Stomach (tissue), 9 donors: ENCODE measurements around the gene DLL3. TPM values are rescaled to one million over a fixed set of nuclear protein-coding genes. Genes with fewer than 3 reads are reported as not detected.
A peak's percentile ranks its signal among the peaks of the same experiment; 100 is the strongest.

Experiments
- DNase-seq, 2 donors: peaks; one replicate each; pipeline versions ENCODE4 v3.0.0 to v3.0.0-alpha.2; 2013 to 2019
- H3K27ac ChIP-seq, 5 donors: fragments of 200-600 bp in 4 of 5; sonication (generic) in 4 of 5; one replicate each; pipeline ENCODE4 v1.5.1; 2013 to 2019; ENCODE audit warnings: mild to moderate bottlenecking in 1 of 5, moderate library complexity in 1 of 5
- H3K27me3 ChIP-seq, 3 donors: fragments of 200-600 bp; sonication (generic); one replicate each; pipeline ENCODE4 v1.5.1; 2017 to 2019; ENCODE audit warnings: mixed run types in 1 of 3
- H3K36me3 ChIP-seq, 4 donors: fragments of 200-600 bp; sonication (generic); 1 replicate in 3 of 4; 2 replicates in 1 of 4; pipeline ENCODE4 v1.5.1; 2016 to 2019
- H3K4me1 ChIP-seq, 4 donors: fragments of 200-600 bp; sonication (generic); one replicate each; pipeline ENCODE4 v1.5.1; 2016 to 2019
- H3K4me3 ChIP-seq, 4 donors: fragments of 200-600 bp; sonication (generic) in 3 of 4; one replicate each; pipeline ENCODE4 v1.5.1; 2016 to 2019; ENCODE audit warnings: mild to moderate bottlenecking in 1 of 4
- H3K9me3 ChIP-seq, 4 donors: fragments of 200-600 bp; sonication (generic); one replicate each; pipeline ENCODE4 v1.5.1; 2016 to 2019
- CTCF ChIP-seq, 7 experiments: fragments of 450-650 bp in 4 of 7; fragments of 200-600 bp in 3 of 7; sonication (generic) in 3 of 7; IDR thresholded peaks; one replicate each; pipeline ENCODE4 v1.5.1; 2016 to 2019; ENCODE audit warnings: antibody characterized with exemption in 7 of 7, control low read depth in 2 of 7, mild to moderate bottlenecking in 1 of 7
- EP300 ChIP-seq: sonication (generic); formaldehyde crosslinking; IDR thresholded peaks from one replicate; pipeline ENCODE4 v1.6.1; 2017; ENCODE audit warnings: antibody characterized with exemption
- POLR2A ChIP-seq, 4 donors: fragments of 450-650 bp; IDR thresholded peaks; one replicate each; pipeline ENCODE4 v1.6.1; 2016; ENCODE audit warnings: antibody characterized with exemption in 4 of 4, control low read depth in 2 of 4, mild to moderate bottlenecking in 1 of 4, moderate library complexity in 1 of 4
- POLR2AphosphoS5 ChIP-seq, 3 donors: sonication (generic); formaldehyde crosslinking; IDR thresholded peaks; one replicate each; pipeline ENCODE4 v1.6.1; 2016; ENCODE audit warnings: antibody characterized with exemption in 3 of 3
- WGBS, 5 donors: extraction: QIAGEN DNeasy Blood & Tissue Kit in 3 of 5; methylation state at CpG; one replicate each; pipeline versions ENCODE4 v1.1.5 to v1.1.7; 2013 to 2018; 5-methylcytosine and 5-hydroxymethylcytosine counted together
- intact Hi-C: fragments of 100-400 bp; cut with DNase I; formaldehyde crosslinking; loops from one replicate; pipeline ENCODE4 v1.15.1; 2023; ENCODE audit warnings: low total_unique reads
- polyA plus RNA-seq, 3 donors: library from polyadenylated mRNA; stranded (reverse); fragments of 200-250 nt; gene quantifications; one replicate each; pipeline ENCODE4 v1.2.3, GENCODE V29; 2013
- total RNA-seq, 5 donors: library from RNA; depleted of rRNA; stranded (reverse); fragments of >200 nt; gene quantifications; one replicate each; pipeline versions ENCODE4 v1.1.0 to v1.2.3, GENCODE V29; 2014 to 2016
- donor health status: healthy with polysubstance abuse.
- donor health status: Bipolar disorder and iron deficiency.
- donor health status: healthy.

DLL3 gene
- total and polyA plus RNA-seq, 8 donors: 0.08 TPM; not detected in 7

DNA sequence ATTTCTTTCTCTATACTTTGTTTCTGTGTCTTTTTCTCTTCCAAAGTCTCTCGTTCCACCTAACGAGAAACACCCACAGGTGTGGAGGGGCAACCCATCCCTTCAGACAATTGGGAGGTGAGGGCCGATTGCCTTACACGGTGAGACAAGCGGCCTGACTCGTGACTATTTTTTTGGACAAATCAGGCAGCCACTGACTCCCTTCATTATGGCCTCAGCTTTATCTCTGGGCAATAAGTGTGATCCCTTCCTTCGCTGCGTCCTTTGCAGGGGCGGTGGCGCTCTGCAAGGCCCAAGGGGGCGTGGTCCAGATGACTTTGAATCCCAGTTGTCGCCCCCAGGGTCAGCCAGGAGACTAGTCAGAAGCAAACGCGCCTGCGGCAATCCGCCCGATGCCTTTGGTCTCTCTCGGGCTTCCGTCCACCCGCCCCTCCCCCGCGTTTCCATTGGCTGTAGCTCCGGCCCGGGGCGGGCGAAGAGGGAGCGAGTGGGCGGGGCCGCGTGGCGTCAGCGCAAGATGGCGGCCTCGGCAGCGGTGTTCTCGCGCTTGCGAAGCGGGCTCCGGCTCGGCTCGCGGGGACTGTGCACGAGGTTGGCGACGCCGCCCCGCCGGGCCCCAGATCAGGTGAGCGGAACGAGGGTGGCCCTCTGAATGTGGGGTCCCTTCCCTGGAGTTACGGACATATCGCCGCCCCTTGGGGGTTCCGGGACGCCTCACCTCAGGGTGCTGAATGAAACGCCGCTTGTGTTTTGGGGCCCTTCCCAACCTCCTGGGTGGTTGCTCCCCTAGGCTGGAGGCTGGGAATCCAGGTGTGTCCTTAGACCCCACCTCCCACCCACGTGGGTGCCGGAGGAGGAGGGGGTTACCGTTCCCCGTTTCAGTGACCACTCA lies 18.2 kb upstream of the DLL3 start, which contains the start of gene TIMM50:
Gene TIMM50 (plus strand): TSS at position 502 of the 892 bp plus-strand sequence. CDS start 16 bp downstream, at position 518.
- peak; percentile 97 to 98 for DNase-seq
- H3K9me3 ChIP-seq: no peaks in the 10 kb centered on the region
- TF ChIP-seq POLR2AphosphoS5 (IDR thresholded peaks at IDR 0.05) (peak; percentile 83 to 97 (median 86)), EP300 (no peak), CTCF (IDR thresholded peaks at IDR 0.05) (peak in 1 of 7 experiments; percentile 7), POLR2A (IDR thresholded peaks at IDR 0.05) (no peak)
- peak within 1 kb of the TSS; percentile 90 to 98 (median 93) for H3K4me3 ChIP-seq
- intact Hi-C loops: no loop called here
- 0 to 2% (median 0%) methylated on average over 47 to 62 of the region's 62 CpGs for WGBS, 5 donors
- H3K4me1 ChIP-seq: peaks cover 15 to 28% (median 21%) of the 10 kb centered on the region in 4 donors
- H3K27me3 ChIP-seq: no peaks in the 10 kb centered on the region
- peak within 1 kb of the TSS; percentile 80 to 91 (median 86) for H3K27ac ChIP-seq
- peaks cover 19 to 51% (median 46%) of the 10 kb centered on the region in 4 donors for H3K36me3 ChIP-seq

DNA sequence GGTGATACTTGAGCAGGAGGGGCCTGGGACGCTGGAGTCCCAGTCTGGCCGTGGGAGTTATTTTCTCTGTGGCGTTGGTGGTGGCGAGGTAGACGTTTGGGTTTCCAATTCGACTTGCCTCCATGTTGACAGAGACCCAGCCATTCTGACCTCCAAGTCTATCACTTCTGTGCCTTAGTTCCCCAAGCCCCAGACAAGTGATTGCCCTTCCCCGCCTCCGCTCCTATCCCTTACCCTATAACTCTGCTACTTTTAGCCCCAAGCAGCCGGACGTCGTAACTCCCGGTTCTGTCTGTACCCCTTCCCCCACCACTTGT lies 17.6 kb upstream of the DLL3 start:
- Histone ChIP-seq H3K4me1 (peaks cover 15 to 28% (median 21%) of the 10 kb centered on the region in 4 donors), H3K36me3 (peaks cover 18 to 51% (median 46%) of the 10 kb centered on the region in 4 donors), H3K27ac (peak overlapping the region in 4 of 5 donors; percentile 80 to 91 (median 86)), H3K27me3 (no peaks in the 10 kb centered on the region), H3K4me3 (peak overlapping the region; percentile 90 to 98 (median 93)), H3K9me3 (no peaks in the 10 kb centered on the region)
- TF ChIP-seq EP300 (no peak), POLR2AphosphoS5 (IDR thresholded peaks at IDR 0.05) (no peak), CTCF (IDR thresholded peaks at IDR 0.05) (no peak), POLR2A (IDR thresholded peaks at IDR 0.05) (no peak)
- 0 to 2% (median 1%) methylated on average over 12 of the region's 12 CpGs for WGBS, 5 donors
- intact Hi-C loops: no loop called here
- DNase-seq: no peak

DNA sequence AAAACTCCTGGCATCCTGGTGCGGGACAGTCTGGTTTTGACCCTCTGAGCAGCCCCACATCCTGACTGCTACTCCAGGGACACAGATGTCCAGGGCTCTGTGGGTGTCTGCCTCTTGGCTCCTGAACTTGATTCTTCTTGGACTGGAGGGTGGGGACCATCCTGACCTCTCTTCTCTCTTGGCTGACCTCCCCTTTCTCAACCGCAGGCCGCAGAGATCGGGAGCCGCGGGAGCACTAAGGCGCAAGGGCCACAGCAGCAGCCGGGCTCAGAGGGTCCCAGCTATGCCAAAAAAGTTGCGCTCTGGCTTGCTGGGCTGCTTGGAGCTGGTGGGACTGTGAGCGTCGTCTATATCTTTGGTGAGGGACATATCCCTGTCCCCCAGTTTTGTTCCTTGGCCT lies 17.1 kb upstream of the DLL3 start:
- peaks cover 15 to 28% (median 21%) of the 10 kb centered on the region in 4 donors for H3K4me1 ChIP-seq
- H3K27me3 ChIP-seq: no peaks in the 10 kb centered on the region
- H3K4me3 ChIP-seq: peak overlapping the region; percentile 90 to 98 (median 93)
- DNase-seq: no peak
- H3K9me3 ChIP-seq: no peaks in the 10 kb centered on the region
- H3K27ac ChIP-seq: peak overlapping the region in 1 of 5 donors; percentile 91
- TF ChIP-seq EP300: no peak
- no peak for TF ChIP-seq CTCF (IDR thresholded peaks at IDR 0.05)
- TF ChIP-seq POLR2AphosphoS5 (IDR thresholded peaks at IDR 0.05): no peak
- TF ChIP-seq POLR2A (IDR thresholded peaks at IDR 0.05): no peak
- intact Hi-C loops: no loop called here
- 49 to 60% (median 51%) methylated on average over 6 to 11 of the region's 11 CpGs for WGBS, 5 donors
- peaks cover 18 to 51% (median 46%) of the 10 kb centered on the region in 4 donors for H3K36me3 ChIP-seq

DNA sequence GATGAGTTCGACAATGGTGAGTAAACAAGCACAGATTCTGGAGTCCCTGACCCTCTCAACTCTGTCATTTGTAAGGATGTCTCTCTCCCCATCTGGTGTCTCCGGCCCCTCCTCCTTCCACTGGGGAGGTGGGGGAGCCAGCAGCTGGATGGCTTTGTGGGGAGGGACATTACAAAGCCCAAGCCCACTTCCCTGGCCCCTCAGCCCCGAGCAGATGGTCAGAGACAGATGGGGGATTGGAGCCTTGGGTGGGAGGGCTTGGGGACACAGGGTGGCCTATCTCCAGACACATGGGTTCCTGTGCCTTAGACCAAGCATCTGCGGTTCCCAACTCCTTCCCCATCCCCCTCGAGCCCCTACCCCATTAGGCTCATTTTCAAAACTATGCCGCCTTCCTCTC lies 15.6 kb upstream of the DLL3 start:
- Histone ChIP-seq H3K4me3 (no peak overlapping the region), H3K27ac (no peak overlapping the region), H3K9me3 (no peaks in the 10 kb centered on the region), H3K4me1 (peaks cover 15 to 28% (median 21%) of the 10 kb centered on the region in 4 donors), H3K36me3 (peaks cover 22 to 56% (median 55%) of the 10 kb centered on the region in 4 donors), H3K27me3 (no peaks in the 10 kb centered on the region)
- TF ChIP-seq POLR2AphosphoS5 (IDR thresholded peaks at IDR 0.05) (no peak), CTCF (IDR thresholded peaks at IDR 0.05) (no peak), EP300 (no peak), POLR2A (IDR thresholded peaks at IDR 0.05) (no peak)
- no peak for DNase-seq
- intact Hi-C loops: no loop called here
- 70 to 80% (median 76%) methylated on average over 6 of the region's 6 CpGs for WGBS, 5 donors
